ENCODE measurements around the gene SLC16A14. TPM values are rescaled to one million over a fixed set of nuclear protein-coding genes. Genes with fewer than 3 reads are reported as not detected.
A peak's percentile ranks its signal among the peaks of the same experiment; 100 is the strongest.

SLC16A14 gene
- total and polyA plus RNA-seq, 2 of the 8 experiments (the other 6 are each of a cell fraction or from before 2014, with no cell fraction given) = 2.1 to 3.0 TPM

GRCh38 chr2:230068016-230068650 is 591 bp downstream of the SLC16A14 start (continued):
- no peak for TF ChIP-seq CHD7 (IDR thresholded peaks at IDR 0.05; ENCODE audit: insufficient replicate concordance, low read length)
- TF ChIP-seq KDM4A (IDR thresholded peaks at IDR 0.05; ENCODE audit: low read depth, low read length, severe bottlenecking) = peak; percentile 93
- peak; percentile 75 for TF ChIP-seq MAX (IDR thresholded peaks at IDR 0.05)
- peak; percentile 51 for TF ChIP-seq EZH2 (IDR thresholded peaks at IDR 0.05; ENCODE audit: low read depth, low read length, severe bottlenecking)
- TF ChIP-seq CBX5 (IDR thresholded peaks at IDR 0.05; ENCODE audit: low read depth, low read length) = no peak
- 0 out of 2 replicates have a peak, but pooled peaks have one; percentile 9 for TF ChIP-seq PHF8 (conservative IDR thresholded peaks at IDR 0.05; ENCODE audit: low read depth, low read length)
- TF ChIP-seq RAD21 (IDR thresholded peaks at IDR 0.05 in 1 of 2, conservative IDR thresholded peaks at IDR 0.05 in 1 of 2; ENCODE audit: low read depth in 2 of 2, low read length in 2 of 2) = peak in 1 of 2 experiments; percentile 6; a peak in 1 of 4 replicates
- 0 out of 2 replicates have a peak, but pooled peaks have one; percentile 8 for TF ChIP-seq SUZ12 (IDR thresholded peaks at IDR 0.05; ENCODE audit: low read length)
